ENCODE measurements around the gene RMDN3. TPM values are rescaled to one million over a fixed set of nuclear protein-coding genes. Genes with fewer than 3 reads are reported as not detected.

RMDN3 gene
- polyA plus RNA-seq, 4 donors = 35.7 to 45.7 (median 43.2) TPM

DNA sequence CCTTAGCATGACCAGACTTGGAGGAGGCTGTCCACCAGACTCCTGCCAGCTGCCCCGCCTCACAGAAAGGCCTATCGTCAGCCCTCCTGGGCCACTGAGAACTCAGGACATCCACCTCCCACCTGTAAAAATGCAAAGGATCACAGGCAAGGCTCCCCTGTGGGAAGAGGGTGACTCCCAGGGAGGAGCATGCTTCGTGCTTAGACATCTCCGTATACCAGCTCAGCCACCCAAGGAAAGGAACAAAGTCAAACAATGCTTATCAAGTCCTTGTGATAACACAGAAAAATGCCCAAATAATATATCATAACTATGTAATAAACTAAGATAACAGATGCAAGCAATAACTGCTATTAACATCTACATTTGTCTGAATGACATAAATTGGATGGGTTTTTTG is 4.2 kb downstream of the RMDN3 start:
- no peak for DNase-seq (ENCODE audit: low read depth in 4 of 4, low spot score in 2 of 4)

GRCh38 chr15:40749151-40749630 is 5.9 kb downstream of the RMDN3 start:
- DNase-seq (ENCODE audit: low read depth in 4 of 4, low spot score in 2 of 4) = no peak

DNA sequence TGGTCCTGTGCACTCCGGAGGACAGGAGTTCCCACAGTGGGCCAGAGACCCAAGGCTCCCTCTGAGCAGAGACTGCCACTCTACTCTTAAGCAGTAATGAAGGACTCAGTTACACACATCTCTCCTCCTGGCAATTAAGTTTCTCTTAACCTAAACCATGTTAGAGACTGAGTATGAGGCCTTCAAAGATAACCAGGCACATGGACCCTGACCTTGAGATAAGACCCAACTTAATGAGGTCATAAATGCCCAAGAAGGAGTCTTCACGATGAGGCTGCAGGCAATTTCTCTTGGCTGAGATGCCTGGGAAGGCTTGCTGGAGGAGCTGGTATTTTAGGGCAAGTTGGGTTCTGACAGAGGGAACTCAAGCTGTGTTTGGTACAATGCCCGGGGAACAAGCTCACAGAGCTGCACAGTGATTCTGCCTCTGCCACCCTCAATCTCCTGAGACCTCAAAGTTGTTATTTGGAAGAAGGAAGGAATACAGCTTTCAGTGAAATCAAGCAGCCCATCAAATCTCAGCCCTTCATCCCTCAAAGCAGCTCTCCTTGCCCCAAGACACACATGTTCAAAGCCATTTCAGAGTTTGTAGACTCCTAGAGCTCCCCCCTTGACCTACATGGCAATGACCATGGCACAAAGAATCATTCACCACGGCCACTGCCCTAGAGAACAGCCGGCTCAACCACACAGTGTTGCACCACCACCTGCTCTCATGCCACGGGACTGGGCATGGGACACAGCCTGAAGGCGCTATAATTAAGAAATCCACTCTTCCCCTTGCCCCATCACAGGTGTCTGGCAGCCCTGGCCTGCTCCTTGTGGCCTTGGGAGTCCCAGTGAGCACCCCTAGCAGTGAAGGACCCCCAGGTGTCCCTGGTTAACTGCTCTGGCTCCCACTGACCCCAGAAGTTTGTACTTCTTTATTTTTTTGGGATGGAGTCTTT is 7.1 kb downstream of the RMDN3 start:
- no peak for DNase-seq (ENCODE audit: low read depth in 4 of 4, low spot score in 2 of 4)

DNA sequence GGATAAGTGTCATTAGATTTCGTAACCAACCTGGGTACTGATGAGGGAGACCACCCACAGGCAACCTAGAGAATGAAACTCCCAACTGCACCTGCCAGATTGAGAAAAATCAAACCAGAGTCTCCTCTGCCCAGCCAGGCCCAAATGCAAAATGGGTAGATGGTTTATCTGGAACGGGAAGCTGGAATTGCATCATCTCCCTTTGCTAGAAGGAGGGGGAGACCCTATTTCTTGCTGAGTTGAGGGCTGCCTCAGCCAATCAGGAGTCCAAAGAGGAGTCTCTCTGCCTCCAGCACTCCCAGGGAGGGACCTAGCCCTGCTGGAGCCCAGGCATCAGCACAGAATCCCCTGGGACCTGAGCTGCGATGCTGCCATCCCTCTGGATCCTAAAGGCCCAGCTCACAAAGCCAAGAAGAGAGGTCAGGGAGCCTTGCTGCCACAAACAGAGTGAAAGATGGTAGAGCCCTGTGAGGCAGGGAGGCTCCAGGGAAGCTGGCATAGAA is 8.1 kb downstream of the RMDN3 start:
- no peak for DNase-seq (ENCODE audit: low read depth in 4 of 4, low spot score in 2 of 4)

GRCh38 chr15:40744815-40745152 is 10.3 kb downstream of the RMDN3 start:
- DNase-seq (ENCODE audit: low read depth in 4 of 4, low spot score in 2 of 4) = no peak

DNA sequence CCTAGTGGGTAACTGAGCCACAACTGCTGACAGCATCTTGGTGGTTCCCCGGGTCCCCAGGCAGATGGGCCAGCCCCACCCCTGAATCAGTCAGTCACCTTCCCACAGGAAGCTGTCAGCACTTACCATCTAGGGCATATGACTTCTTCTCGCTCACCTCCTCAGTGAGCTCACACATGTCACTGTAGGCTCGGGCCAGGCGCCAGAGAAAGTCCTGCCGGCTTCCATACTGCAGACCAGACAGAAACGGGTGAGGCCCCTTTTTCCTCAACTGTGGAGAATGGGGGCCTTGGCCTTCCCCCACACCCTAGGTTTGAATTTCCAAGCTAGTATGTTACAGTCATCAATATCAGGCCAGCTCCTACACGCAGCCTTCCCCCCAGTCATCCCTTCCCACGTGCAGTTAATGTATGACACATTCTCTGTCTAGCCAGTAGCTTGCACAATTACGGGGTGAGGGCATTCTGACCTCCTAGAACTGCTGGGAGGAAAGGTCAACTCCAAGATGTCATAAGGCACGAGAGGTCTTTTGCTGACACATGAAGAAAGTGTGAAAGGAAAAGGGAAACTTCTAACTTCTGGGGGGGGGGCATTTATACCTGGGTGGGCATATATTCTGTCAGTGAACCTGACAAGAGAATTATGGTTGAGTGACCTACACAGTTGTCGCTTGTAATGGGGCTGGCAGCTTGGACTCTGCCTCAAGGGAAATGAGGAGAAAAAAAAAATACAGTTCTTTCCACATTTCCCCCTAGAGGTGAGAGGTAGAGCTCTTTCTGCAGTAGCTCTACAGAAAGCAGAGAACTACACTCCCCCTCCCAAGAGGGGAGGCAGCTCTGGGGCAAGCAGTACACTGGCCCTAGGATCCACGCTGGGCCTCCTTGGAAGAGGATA is 10.9 kb downstream of the RMDN3 start:
- no peak for DNase-seq (ENCODE audit: low read depth in 4 of 4, low spot score in 2 of 4)

DNA sequence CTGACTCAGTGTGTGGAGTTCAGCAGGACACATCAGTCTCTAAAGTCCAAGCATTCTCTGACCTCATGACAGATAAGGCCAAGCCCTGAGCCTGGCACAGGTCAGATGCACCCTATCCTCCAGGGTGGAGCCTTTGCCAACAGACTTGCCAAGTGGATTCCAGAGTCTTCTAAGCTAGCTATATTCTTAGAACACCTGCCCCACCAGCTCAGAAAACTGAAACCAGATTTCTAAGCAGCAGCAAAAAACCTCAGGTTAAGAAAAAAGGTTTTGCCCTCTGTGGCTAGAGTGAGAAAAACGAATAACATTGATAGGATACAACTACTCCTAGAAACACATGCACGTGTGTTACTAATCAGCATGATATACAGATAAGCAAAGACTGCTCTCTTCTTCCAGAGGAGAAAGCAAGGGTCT is 11.6 kb downstream of the RMDN3 start:
- no peak for DNase-seq (ENCODE audit: low read depth in 4 of 4, low spot score in 2 of 4)

- no peak for DNase-seq (ENCODE audit: low read depth in 4 of 4, low spot score in 2 of 4)
Observed at GRCh38 chr15:40739854-40740253, 15.2 kb downstream of the RMDN3 start.

DNA sequence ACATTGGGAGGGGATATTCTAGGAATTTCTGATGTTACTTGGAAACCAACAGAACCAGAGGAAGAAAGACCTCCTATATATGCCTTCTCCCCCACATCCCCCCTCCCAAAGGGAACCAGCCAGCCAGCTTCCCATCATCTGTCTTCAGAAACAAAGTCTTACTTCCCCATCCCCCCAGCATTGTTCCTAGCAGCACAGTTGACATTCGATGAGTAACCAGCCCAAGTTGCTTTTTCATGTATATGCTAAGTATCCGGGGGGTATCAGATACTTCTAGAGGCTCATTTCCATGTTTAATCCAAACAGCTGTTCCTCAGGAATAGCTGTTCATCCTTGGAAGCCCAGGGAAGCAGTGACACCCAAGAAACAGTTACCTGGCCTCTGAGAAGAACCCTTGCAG is 16.0 kb downstream of the RMDN3 start:
- DNase-seq (ENCODE audit: low read depth in 4 of 4, low spot score in 2 of 4) = no peak

- no peak for DNase-seq (ENCODE audit: low read depth in 4 of 4, low spot score in 2 of 4)
Observed at GRCh38 chr15:40737048-40737447, 18.0 kb downstream of the RMDN3 start.

DNA sequence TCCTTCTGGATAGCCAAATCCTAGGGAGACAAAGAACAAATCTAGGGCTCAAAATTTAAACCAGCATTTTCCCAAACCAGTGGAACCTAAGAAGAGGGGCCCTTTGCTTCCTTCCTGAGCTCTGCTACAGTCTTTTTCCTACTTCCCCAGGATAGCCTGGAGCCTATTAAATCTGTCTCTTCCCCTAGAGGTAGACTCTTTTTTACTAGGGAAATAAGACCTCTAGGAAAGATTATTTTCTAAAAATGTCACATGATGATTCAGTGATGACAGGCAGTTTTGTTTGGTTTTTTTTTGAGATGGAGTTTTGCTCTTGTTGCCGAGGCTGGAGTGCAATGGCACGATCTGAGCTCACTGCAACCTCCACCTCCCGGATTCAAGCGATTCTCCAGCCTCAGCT is 18.5 kb downstream of the RMDN3 start:
- DNase-seq (ENCODE audit: low read depth in 4 of 4, low spot score in 2 of 4) = no peak

- no peak for DNase-seq (ENCODE audit: low read depth in 4 of 4, low spot score in 2 of 4)
Observed at GRCh38 chr15:40731034-40731433, 24.0 kb downstream of the RMDN3 start.

- no peak for DNase-seq (ENCODE audit: low read depth in 4 of 4, low spot score in 2 of 4)
Observed at GRCh38 chr15:40723919-40724318, 31.1 kb downstream of the RMDN3 start.

- no peak for DNase-seq (ENCODE audit: low read depth in 4 of 4, low spot score in 2 of 4)
Observed at GRCh38 chr15:40722934-40723333, 32.1 kb downstream of the RMDN3 start.

DNA sequence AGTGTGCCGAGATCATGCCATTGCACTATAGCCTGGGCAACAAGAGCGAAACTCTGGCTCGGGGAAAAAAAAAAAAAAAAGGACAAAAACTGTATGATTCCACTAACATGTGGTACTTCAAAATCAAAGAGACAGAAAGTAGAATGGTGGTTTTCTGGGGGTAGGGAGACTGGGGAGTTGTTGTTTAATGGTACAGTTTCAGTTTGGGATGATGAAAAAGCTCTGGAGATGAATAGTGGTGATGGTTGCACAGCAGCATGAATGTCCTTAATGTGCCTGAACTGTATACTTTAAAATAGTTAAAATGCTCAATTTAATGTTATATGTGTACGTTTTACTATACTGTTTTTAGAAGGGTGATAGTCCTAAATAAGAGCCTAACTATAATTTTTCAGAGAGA is 32.7 kb downstream of the RMDN3 start:
- DNase-seq (ENCODE audit: low read depth in 4 of 4, low spot score in 2 of 4) = no peak

- DNase-seq (ENCODE audit: low read depth in 4 of 4, low spot score in 2 of 4) = no peak
Observed at GRCh38 chr15:40721701-40722100, 33.4 kb downstream of the RMDN3 start.

GRCh38 chr15:40716165-40716564 is 38.9 kb downstream of the RMDN3 start:
- no peak for DNase-seq (ENCODE audit: low read depth in 4 of 4, low spot score in 2 of 4)

DNA sequence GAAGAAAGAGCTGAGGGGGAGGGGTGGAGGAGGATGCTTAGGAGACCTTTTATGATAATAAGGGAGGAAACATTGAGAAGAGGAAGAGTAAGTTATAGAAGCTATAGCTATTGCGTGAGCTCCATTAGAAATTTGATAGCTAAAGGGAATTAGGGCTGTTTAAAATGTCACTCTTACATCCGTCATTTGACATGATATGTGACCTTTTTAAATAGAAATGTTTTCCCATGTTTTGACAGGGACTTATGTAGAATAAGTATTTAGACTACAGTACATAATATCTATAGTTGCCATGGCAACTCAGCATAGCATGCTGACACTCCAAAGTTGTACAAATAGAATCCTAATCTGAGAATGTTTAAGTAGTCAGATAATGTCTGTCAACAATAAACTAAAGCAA is 40.9 kb downstream of the RMDN3 start:
- DNase-seq (ENCODE audit: low read depth in 4 of 4, low spot score in 2 of 4) = no peak

DNA sequence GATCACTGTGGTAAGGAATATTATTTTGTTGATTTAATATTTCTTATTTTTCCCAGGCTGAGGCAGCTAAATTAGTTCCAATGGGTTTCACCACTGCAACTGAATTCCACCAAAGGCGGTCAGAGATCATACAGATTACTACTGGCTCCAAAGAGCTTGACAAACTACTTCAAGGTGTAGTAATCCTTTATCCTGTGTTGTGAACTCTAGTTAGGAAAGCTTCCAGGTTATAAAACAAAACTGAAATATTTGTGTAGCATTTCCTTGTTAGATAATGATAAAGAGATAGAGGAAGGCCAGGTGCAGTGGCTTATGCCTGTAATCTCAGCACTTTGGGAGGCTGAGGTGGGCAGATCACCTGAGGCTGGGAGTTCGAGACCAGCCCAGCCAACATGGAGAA is 48.9 kb downstream of the RMDN3 start:
- no peak for DNase-seq (ENCODE audit: low read depth in 4 of 4, low spot score in 2 of 4)

DNA sequence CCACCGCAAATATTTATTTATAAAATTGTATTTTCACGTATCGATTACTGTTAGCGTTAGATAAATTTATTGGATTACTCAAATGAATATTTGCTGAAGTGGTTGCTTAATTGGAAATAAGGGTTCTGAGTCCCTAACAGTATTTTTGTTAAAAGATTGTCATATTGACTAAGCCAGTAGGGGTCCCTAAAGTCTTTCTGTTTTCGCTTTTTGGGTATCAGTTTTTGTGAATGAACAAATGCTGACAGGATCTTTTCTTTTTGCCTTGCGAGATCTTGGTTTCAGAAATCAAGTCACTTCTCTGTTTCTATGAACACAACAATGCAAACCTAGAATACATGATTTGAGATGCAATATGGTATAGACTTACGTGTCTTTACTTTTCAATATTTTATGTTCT is 53.0 kb downstream of the RMDN3 start:
- DNase-seq (ENCODE audit: low read depth in 4 of 4, low spot score in 2 of 4) = peak in 1 of 4 donors; percentile 2

GRCh38 chr15:40697916-40698315 is 57.1 kb downstream of the RMDN3 start:
- DNase-seq (ENCODE audit: low read depth in 4 of 4, low spot score in 2 of 4) = no peak

Measured in left renal cortex interstitium (tissue), 4 donors.